HUES64 (cell line): ENCODE measurements around the gene BNIP2.
"Not testable (repeated sequence)": the region's sequence is repeated elsewhere in the genome, so short reads cannot be mapped to it uniquely, and the experiment has no call there.

Source experiments
- H3K27ac ChIP-seq: 2 replicates; pipeline ENCODE4 v1.7.0; 2013; ENCODE audit warnings: low read depth, low read length, inconsistent platforms
- H3K27me3 ChIP-seq: 2 replicates; pipeline ENCODE4 v1.6.1; 2013; ENCODE audit warnings: mild to moderate bottlenecking, low read length; ENCODE audit not compliant: insufficient read depth
- H3K36me3 ChIP-seq: 2 replicates; pipeline ENCODE4 v1.6.1; 2013; ENCODE audit warnings: mild to moderate bottlenecking, low read length; ENCODE audit not compliant: insufficient read depth
- H3K4me1 ChIP-seq: 2 replicates; pipeline ENCODE4 v1.6.1; 2013; ENCODE audit warnings: mild to moderate bottlenecking, low read length, moderate library complexity; ENCODE audit not compliant: insufficient read depth
- H3K4me3 ChIP-seq: 2 replicates; pipeline ENCODE4 v1.5.1; 2013; ENCODE audit warnings: mild to moderate bottlenecking, low read length, moderate library complexity
- H3K9ac ChIP-seq: 2 replicates; pipeline ENCODE4 v1.6.1; 2013; ENCODE audit warnings: mild to moderate bottlenecking, low read depth, low read length
- H3K9me3 ChIP-seq: 2 replicates; pipeline ENCODE4 v1.6.1; 2013; ENCODE audit warnings: low read depth, low read length; ENCODE audit not compliant: insufficient read depth
- WGBS: fragments of 150-250, 120-280 bp; methylation state at CpG from one replicate; pipeline ENCODE4 v1.1.7; 2013; ENCODE audit warnings: missing lambda C conversion rate; 5-methylcytosine and 5-hydroxymethylcytosine counted together

Gene BNIP2

GRCh38 chr15:59707619-59708018 is 18.5 kb upstream of the BNIP2 start:
- no peak overlapping the region for H3K4me3 ChIP-seq
- 0 out of 2 replicates have a peak, but pooled peaks cover 3% of the 10 kb centered on the region for H3K9me3 ChIP-seq
- no peaks in the 10 kb centered on the region for H3K27me3 ChIP-seq
- H3K9ac ChIP-seq, result no peak overlapping the region
- H3K36me3 ChIP-seq, result no peaks in the 10 kb centered on the region
- WGBS, result 100% methylated on average over 3 of the region's 4 CpGs
- H3K4me1 ChIP-seq, result no peaks in the 10 kb centered on the region
- H3K27ac ChIP-seq, result no peak overlapping the region

- no peak overlapping the region for H3K4me3 ChIP-seq
- no peak overlapping the region for H3K9ac ChIP-seq
- no peaks in the 10 kb centered on the region for H3K36me3 ChIP-seq
- H3K9me3 ChIP-seq, result 0 out of 2 replicates have a peak, but pooled peaks cover 3% of the 10 kb centered on the region
- WGBS, result 78% methylated on average over 5 of the region's 6 CpGs
- no peaks in the 10 kb centered on the region for H3K4me1 ChIP-seq
- no peak overlapping the region for H3K27ac ChIP-seq
- no peaks in the 10 kb centered on the region for H3K27me3 ChIP-seq
Observed at GRCh38 chr15:59703979-59704796, 15.1 kb upstream of the BNIP2 start.

GRCh38 chr15:59702351-59702750 is 13.2 kb upstream of the BNIP2 start:
- no peak overlapping the region for H3K4me3 ChIP-seq
- H3K27ac ChIP-seq, result no peak overlapping the region
- H3K36me3 ChIP-seq, result no peaks in the 10 kb centered on the region
- no peaks in the 10 kb centered on the region for H3K4me1 ChIP-seq
- H3K27me3 ChIP-seq, result no peaks in the 10 kb centered on the region
- no peak overlapping the region for H3K9ac ChIP-seq
- H3K9me3 ChIP-seq, result no peaks in the 10 kb centered on the region

DNA sequence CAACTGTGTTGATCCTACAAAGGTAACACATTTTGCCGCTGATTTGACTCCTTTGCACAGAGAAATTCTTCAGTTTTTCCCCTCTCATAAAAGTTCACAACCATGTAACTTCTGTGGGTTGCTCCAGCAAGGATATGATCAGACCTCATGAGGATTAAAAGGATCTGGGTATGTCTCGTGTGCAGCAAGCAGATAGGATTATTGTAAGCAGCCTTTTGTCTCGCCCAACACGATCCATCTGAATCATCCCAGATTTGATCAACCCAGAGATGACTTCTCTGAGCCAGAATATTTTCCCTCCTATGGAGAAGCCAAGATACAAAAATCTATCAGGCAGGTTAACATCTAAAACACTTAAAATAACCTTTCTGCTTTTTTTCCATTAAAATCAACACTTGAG is 12.8 kb upstream of the BNIP2 start:
- whole genome bisulfite sequencing, result 83% methylated on average over 4 of the region's 4 CpGs
- no peak overlapping the region for H3K4me3 ChIP-seq
- no peaks in the 10 kb centered on the region for H3K9me3 ChIP-seq
- no peaks in the 10 kb centered on the region for H3K27me3 ChIP-seq
- no peak overlapping the region for H3K9ac ChIP-seq
- H3K36me3 ChIP-seq, result no peaks in the 10 kb centered on the region
- H3K4me1 ChIP-seq, result no peaks in the 10 kb centered on the region
- no peak overlapping the region for H3K27ac ChIP-seq

DNA sequence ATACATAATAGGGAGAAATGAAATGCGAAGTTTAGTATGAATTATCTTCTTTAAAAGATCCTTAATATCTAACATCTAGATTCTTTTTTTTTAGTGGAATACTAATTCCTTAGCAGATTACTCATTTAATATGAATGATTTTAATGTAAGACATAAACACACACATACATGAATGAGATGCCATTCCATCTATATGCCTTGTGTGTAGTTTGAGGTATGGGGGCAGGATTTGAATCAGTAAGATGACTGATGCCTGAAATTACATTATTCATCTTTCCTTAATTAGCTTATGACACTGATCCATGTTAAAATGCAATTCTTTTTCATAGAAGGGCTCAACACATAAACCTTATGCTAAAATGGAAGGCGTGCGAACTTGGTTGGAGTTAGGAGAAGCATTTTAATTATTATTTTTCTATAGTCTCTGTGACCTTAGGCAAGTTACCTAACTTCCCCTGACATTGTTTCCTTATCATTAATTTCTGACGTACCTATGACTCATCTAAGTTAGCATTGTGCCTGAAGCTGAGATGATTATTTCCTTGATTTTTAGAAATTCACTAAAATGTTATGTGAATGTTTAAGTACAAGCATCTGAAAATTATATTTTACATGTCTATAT is 10.8 kb upstream of the BNIP2 start:
- no CpG with 5 or more reads among the region's 4 CpGs for WGBS
- Histone ChIP-seq H3K9me3 (no peaks in the 10 kb centered on the region), H3K4me1 (no peaks in the 10 kb centered on the region), H3K27ac (no peak overlapping the region), H3K9ac (no peak overlapping the region), H3K27me3 (no peaks in the 10 kb centered on the region), H3K4me3 (no peak overlapping the region), H3K36me3 (no peaks in the 10 kb centered on the region)

DNA sequence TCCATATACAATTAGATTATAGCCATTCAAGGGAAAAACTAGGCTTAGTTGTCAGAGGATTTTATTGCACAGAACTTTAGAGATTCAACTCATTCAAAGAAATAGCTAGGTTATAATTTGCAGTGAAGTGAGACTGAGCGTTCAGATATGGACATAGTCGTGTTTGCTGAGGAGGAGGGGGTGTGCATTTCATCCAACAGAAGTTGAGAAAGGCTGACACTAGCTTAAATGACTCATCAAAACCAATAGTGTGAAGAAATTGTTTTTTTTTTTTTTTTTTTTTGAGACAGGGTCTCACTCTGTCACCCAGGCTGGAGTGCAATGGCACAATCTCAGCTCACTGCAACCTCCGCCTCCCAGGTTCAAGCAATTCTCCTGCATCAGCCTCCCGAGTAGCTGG is 8.9 kb upstream of the BNIP2 start:
- H3K4me1 ChIP-seq, H3K4me3 ChIP-seq, H3K27me3 ChIP-seq, H3K27ac ChIP-seq, H3K9ac ChIP-seq, H3K36me3 ChIP-seq, H3K9me3 ChIP-seq: not testable (repeated sequence)
- 94% methylated on average over 4 of the region's 4 CpGs for WGBS

- Histone ChIP-seq H3K27ac (no peak overlapping the region), H3K9ac (no peak overlapping the region), H3K27me3 (no peaks in the 10 kb centered on the region; the same call in 1 of the 2 replicates), H3K4me1 (no peaks in the 10 kb centered on the region), H3K4me3 (no peak overlapping the region), H3K36me3 (no peaks in the 10 kb centered on the region), H3K9me3 (no peaks in the 10 kb centered on the region)
- WGBS, result 86% methylated on average over 4 of the region's 4 CpGs
Observed at GRCh38 chr15:59696332-59696731, 7.2 kb upstream of the BNIP2 start.

- H3K27me3 ChIP-seq, result peaks cover 11% of the 10 kb centered on the region
- WGBS, result 96% methylated on average over 1 of the region's 1 CpG
- H3K27ac ChIP-seq, result no peak overlapping the region
- no peaks in the 10 kb centered on the region for H3K9me3 ChIP-seq
- H3K4me3 ChIP-seq, result no peak overlapping the region
- H3K36me3 ChIP-seq, result no peaks in the 10 kb centered on the region
- 0 out of 2 replicates have a peak, but pooled peaks cover 3% of the 10 kb centered on the region for H3K4me1 ChIP-seq
- H3K9ac ChIP-seq, result no peak overlapping the region
Observed at GRCh38 chr15:59694779-59695178, 5.7 kb upstream of the BNIP2 start.

DNA sequence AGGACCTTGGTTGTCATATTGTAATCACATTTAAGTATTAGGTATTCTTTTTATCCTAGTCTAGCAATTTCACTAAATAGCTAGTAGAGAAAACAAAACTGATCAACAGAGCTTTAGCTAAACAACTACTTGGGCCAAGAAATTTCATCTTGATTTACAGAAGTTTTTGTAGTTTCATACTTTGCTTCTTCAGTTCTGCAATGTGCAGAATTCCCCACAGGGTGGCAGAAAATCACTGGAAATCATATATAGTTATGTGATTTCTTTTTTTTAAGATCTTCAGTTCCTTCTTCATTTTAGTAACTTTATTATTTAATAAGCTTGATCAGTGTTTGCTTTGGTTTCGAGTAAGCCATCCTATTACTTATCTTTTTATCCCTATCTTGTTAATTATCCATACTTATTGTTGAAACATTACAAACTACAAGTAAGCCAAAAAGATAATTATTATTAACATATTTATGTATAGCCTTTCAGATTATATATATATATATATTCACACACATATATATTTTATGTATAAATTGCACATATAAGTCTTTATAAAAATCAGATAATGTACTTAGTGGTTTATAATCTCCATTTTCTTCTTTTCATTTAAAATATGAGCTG is 2.2 kb upstream of the BNIP2 start:
- H3K9me3 ChIP-seq, result no peaks in the 10 kb centered on the region
- H3K4me1 ChIP-seq, result peaks cover 10% of the 10 kb centered on the region; the same call in 1 of the 2 replicates
- peaks cover 3% of the 10 kb centered on the region for H3K36me3 ChIP-seq
- H3K9ac ChIP-seq, result no peak overlapping the region
- peaks cover 11% of the 10 kb centered on the region for H3K27me3 ChIP-seq
- WGBS, result no CpG with 5 or more reads among the region's 1 CpG
- no peak overlapping the region for H3K4me3 ChIP-seq
- no peak overlapping the region for H3K27ac ChIP-seq

DNA sequence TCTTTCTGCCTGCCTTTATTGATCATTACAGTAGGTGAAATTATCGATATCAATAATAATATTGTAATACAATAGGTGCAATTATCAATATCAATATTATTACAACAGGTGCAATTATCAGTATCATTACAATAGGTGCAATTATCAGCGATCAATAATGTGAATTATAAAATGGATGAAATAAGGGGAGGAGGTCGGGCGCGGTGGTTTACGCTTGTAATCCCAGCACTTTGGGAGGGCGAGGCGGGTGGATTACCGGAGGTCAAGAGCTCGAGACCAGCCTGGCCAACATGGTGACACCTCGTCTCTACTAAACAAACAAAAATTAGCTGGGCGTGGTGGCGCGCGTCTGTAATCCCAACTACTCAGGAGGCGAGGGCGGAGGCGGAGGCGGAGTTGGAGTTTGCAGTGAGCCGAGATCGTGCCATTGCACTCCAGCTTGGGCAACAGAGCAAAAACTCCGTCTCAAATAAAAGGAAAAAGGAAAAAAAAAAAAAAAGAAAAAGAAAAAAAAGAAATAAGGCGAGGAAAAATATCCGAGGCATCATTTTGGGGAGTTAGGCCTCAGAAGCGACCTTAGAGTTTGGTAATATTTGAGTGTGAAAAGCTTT is 611 bp upstream of the BNIP2 start:
- Histone ChIP-seq H3K27ac (peak overlapping the region; percentile 52; the same call in 1 of the 2 replicates), H3K9ac (peak overlapping the region; percentile 66), H3K36me3 (peaks cover 16% of the 10 kb centered on the region), H3K4me1 (peaks cover 10% of the 10 kb centered on the region; the same call in 1 of the 2 replicates), H3K9me3 (no peaks in the 10 kb centered on the region), H3K4me3 (peak overlapping the region; percentile 100), H3K27me3 (peaks cover 11% of the 10 kb centered on the region)
- WGBS, result 2% methylated on average over 24 of the region's 25 CpGs

DNA sequence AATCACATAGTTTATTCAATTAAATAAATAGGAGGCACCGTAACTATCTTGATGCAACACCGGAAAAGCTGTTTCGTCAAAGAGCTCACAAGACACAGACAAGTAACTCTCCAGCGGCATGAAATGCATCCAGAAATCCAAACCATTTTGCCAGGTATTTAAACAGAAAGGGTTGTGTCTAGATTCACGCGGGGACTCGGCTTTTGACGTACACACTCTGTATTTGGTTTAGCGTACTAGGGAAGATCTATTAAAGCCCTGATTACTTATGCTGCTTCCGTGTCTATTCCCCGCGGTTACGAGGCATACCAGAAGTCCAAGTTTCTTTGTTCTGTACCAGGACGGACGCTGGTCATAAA is 718 bp downstream of the BNIP2 start:
- peak overlapping the region; percentile 99 for H3K27ac ChIP-seq
- peaks cover 16% of the 10 kb centered on the region for H3K36me3 ChIP-seq
- peak overlapping the region; percentile 100 for H3K4me3 ChIP-seq
- peaks cover 11% of the 10 kb centered on the region for H3K27me3 ChIP-seq
- no peaks in the 10 kb centered on the region for H3K9me3 ChIP-seq
- peaks cover 10% of the 10 kb centered on the region; the same call in 1 of the 2 replicates for H3K4me1 ChIP-seq
- 2% methylated on average over 15 of the region's 15 CpGs for WGBS
- peak overlapping the region; percentile 95 for H3K9ac ChIP-seq
